ENCODE measurements around the gene PPOX. TPM values are rescaled to one million over a fixed set of nuclear protein-coding genes. Genes with fewer than 3 reads are reported as not detected.
A peak's percentile ranks its signal among the peaks of the same experiment; 100 is the strongest.

PPOX gene
- total and polyA plus RNA-seq, 9 donors = 20.1 to 37.9 (median 24.2) TPM

DNA sequence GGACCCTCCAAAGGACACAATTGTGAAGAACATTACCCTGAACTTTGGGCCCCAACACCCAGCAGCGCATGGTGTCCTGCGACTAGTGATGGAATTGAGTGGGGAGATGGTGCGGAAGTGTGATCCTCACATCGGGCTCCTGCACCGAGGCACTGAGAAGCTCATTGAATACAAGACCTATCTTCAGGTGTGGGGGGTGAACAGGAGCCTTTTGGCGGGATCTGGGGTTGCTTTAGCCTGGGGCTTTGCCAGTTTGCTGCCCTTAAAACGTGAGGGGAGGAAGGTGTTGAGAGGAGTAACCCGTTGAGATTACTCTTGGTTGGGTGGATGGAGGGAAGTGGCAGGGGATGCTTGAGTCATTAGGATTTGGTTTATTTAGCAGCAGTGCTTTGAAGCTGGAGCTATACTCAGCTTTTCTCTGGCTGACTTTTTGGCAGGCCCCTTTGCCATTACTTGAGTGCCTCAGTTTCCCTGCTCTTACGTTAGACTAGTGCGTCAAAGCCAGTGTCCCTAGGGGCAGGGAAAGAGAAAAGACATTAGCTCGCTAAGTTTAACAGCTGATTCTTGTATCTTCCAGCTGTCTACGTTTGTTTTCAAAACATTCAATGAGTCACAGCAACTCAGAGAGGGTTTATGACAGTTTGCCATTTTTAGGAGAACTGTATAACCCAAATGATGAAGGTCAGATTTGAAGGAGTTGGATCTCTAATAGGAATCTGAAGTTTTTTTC lies 40.4 kb downstream of the PPOX start:
- DNase-seq = peak; percentile 60 to 80 (median 70)

DNA sequence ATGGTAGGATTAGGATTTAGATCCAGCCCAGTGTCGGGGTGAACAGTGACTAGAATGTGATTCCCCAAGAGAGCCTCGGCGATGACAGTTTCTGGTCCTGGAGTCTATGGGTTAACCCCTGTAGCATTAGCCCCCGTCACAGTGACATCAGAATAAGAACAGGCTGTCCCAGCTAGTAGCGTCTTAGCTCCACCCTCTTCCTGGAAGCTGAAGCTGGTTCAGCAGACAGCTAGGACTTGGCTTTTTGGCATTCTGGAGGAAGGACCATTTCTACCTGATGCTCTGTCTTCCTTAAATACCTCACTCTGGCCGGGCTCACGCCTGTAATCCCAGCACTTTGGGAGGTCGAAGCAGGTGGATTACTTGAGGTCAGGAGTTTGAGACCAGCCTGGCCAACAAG lies 40.9 kb downstream of the PPOX start:
- Histone ChIP-seq H3K9me3 (no peaks in the 10 kb centered on the region), H3K4me3 (no peak overlapping the region), H3K27ac (peak overlapping the region; percentile 74 to 90), H3K4me1 (ENCODE audit: insufficient read depth) (peaks cover 16% of the 10 kb centered on the region), H3K27me3 (no peaks in the 10 kb centered on the region), H3K36me3 (no peaks in the 10 kb centered on the region)
- WGBS, 3 donors = 13 to 30% (median 18%) methylated on average over 8 of the region's 8 CpGs
- intact Hi-C loops (cut with DNase I) = no loop called here
- peak; percentile 69 to 90 (median 75) for DNase-seq
- TF ChIP-seq, protein P1, sequence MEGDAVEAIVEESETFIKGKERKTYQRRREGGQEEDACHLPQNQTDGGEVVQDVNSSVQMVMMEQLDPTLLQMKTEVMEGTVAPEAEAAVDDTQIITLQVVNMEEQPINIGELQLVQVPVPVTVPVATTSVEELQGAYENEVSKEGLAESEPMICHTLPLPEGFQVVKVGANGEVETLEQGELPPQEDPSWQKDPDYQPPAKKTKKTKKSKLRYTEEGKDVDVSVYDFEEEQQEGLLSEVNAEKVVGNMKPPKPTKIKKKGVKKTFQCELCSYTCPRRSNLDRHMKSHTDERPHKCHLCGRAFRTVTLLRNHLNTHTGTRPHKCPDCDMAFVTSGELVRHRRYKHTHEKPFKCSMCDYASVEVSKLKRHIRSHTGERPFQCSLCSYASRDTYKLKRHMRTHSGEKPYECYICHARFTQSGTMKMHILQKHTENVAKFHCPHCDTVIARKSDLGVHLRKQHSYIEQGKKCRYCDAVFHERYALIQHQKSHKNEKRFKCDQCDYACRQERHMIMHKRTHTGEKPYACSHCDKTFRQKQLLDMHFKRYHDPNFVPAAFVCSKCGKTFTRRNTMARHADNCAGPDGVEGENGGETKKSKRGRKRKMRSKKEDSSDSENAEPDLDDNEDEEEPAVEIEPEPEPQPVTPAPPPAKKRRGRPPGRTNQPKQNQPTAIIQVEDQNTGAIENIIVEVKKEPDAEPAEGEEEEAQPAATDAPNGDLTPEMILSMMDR (IDR thresholded peaks at IDR 0.05) = no peak
- peak; percentile 80 for TF ChIP-seq POLR2A (IDR thresholded peaks at IDR 0.05)
- TF ChIP-seq EP300 (IDR thresholded peaks at IDR 0.05) = peak; percentile 99

More for the DNA sequence above, 40.4 kb downstream of the PPOX start:
- H3K36me3 ChIP-seq = no peaks in the 10 kb centered on the region
- no peaks in the 10 kb centered on the region for H3K9me3 ChIP-seq
- TF ChIP-seq, protein P1 (IDR thresholded peaks at IDR 0.05) = no peak
- TF ChIP-seq POLR2A (IDR thresholded peaks at IDR 0.05) (no peak), EP300 (IDR thresholded peaks at IDR 0.05) (peak; percentile 3)
- H3K27me3 ChIP-seq = no peaks in the 10 kb centered on the region
- no peak overlapping the region for H3K4me3 ChIP-seq
- peak overlapping the region; percentile 77 to 90 for H3K27ac ChIP-seq
- WGBS, 3 donors = 44 to 50% (median 50%) methylated on average over 12 of the region's 12 CpGs
- peaks cover 16% of the 10 kb centered on the region for H3K4me1 ChIP-seq (ENCODE audit: insufficient read depth)
- intact Hi-C loops (cut with DNase I) = no loop called here

DNA sequence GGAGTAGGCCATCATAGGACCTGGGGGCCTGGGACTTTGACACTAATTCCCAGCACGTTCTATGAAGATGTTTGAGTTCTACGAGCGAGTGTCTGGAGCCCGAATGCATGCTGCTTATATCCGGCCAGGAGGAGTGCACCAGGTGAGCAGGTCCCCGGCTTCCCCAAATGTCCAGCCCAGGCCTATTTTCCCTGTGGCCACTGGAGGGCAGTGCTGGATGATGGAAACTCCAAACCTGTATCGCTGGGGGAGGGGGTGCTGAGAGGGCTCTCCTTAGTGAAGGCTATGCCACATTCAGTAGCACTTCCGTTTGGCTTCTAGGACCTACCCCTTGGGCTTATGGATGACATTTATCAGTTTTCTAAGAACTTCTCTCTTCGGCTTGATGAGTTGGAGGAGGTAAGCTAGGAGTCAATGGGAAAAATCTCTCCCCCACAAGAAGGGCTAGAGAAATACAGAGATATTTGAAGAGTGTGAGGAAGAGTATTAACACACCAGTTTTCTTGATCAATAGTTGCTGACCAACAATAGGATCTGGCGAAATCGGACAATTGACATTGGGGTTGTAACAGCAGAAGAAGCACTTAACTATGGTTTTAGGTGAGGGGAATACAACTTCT lies 43.7 kb downstream of the PPOX start:
- intact Hi-C loops (cut with DNase I) = no loop called here
- H3K4me3 ChIP-seq = no peak overlapping the region
- H3K27ac ChIP-seq = peak overlapping the region in 1 of 2 donors; percentile 14
- DNase-seq = peak; percentile 72 to 87 (median 80)
- H3K36me3 ChIP-seq = no peaks in the 10 kb centered on the region
- no peaks in the 10 kb centered on the region for H3K27me3 ChIP-seq
- peaks cover 8% of the 10 kb centered on the region for H3K4me1 ChIP-seq (ENCODE audit: insufficient read depth)
- TF ChIP-seq EP300 (IDR thresholded peaks at IDR 0.05) = no peak
- TF ChIP-seq POLR2A (IDR thresholded peaks at IDR 0.05) = no peak
- TF ChIP-seq, protein P1 (IDR thresholded peaks at IDR 0.05) = peak; percentile 67 to 94 (median 85)
- 37 to 42% (median 38%) methylated on average over 11 of the region's 11 CpGs for WGBS, 3 donors
- H3K9me3 ChIP-seq = no peaks in the 10 kb centered on the region

DNA sequence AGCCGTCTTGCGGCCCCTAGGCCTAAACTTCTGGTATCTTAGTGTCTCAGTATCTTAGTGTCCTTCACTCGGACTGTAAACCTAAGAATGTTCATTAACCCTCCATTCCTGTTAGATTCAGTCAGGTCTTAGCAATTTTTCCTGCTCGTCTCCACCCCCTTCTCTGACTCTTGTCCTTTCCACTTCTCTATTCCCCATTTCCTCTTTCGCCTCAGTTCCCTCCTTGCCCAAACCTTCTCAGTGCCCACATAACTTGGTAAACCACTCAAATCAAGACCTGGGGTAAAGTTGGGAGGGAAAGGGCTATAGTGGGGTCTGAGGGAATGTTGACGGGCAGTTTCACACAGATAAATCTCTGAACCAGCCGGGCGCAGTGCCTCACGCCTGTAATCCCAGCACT lies 48.1 kb downstream of the PPOX start:
- Histone ChIP-seq H3K27me3 (no peaks in the 10 kb centered on the region), H3K36me3 (no peaks in the 10 kb centered on the region), H3K9me3 (no peaks in the 10 kb centered on the region), H3K4me1 (ENCODE audit: insufficient read depth) (no peaks in the 10 kb centered on the region), H3K4me3 (no peak overlapping the region), H3K27ac (no peak overlapping the region)
- DNase-seq = no peak
- TF ChIP-seq POLR2A (IDR thresholded peaks at IDR 0.05) (no peak), EP300 (IDR thresholded peaks at IDR 0.05) (no peak)
- TF ChIP-seq, protein P1 (IDR thresholded peaks at IDR 0.05) = no peak
- intact Hi-C loops (cut with DNase I) = no loop called here
- WGBS, 3 donors = 88 to 91% (median 89%) methylated on average over 9 of the region's 9 CpGs

Data from ovary (tissue), 9 donors.